Neural cell (in vitro differentiated cells): ENCODE results near the gene BHLHE23. TPM values are rescaled to one million over a fixed set of nuclear protein-coding genes. Genes with fewer than 3 reads are reported as not detected.

Source experiments
- H2AFZ ChIP-seq: fragments of 200-600, 300-800 bp; sonication (generic), shearing (Covaris generic); 2 replicates; pipeline ENCODE4 v1.6.0; 2014; ENCODE audit warnings: low read depth, mild to moderate bottlenecking, antibody characterized with exemption, low read length, moderate library complexity
- H3F3A ChIP-seq: fragments of 200-600 bp; shearing (Covaris generic); 2 replicates; pipeline ENCODE4 v1.6.1; 2016; ENCODE audit warnings: mild to moderate bottlenecking, moderate library complexity, mixed read lengths, antibody characterized with exemption, low read length; ENCODE audit not compliant: insufficient read depth, poor library complexity, severe bottlenecking
- H3K27ac ChIP-seq: fragments of 200-600, 300-800 bp; sonication (generic), shearing (Covaris generic); 2 replicates; pipeline ENCODE4 v1.5.1; 2014; ENCODE audit warnings: mild to moderate bottlenecking, low read length, moderate library complexity
- H3K27me3 ChIP-seq: fragments of 300-800, 200-600 bp; sonication (generic), shearing (Covaris generic); 2 replicates; pipeline ENCODE4 v1.6.0; 2014; ENCODE audit warnings: mild to moderate bottlenecking, low read depth, low read length, moderate library complexity; ENCODE audit not compliant: insufficient read depth
- H3K36me3 ChIP-seq: fragments of 300-800, 200-600 bp; sonication (generic), shearing (Covaris generic); 2 replicates; pipeline ENCODE4 v1.5.1; 2014; ENCODE audit warnings: mild to moderate bottlenecking, antibody characterized with exemption, low read length, moderate library complexity; ENCODE audit not compliant: insufficient read depth
- H3K4me2 ChIP-seq: fragments of 300-800, 200-600 bp; sonication (generic), shearing (Covaris generic); 2 replicates; pipeline ENCODE4 v1.6.0; 2014; ENCODE audit warnings: mild to moderate bottlenecking, low read length
- H3K4me3 ChIP-seq: fragments of 300-800, 200-600 bp; sonication (generic), shearing (Covaris generic); 2 replicates; pipeline ENCODE4 v1.5.1; 2014; ENCODE audit warnings: mild to moderate bottlenecking, low read length, moderate library complexity
- H3K79me2 ChIP-seq: fragments of 200-600 bp; shearing (Covaris generic); replicated peaks from 2 replicates; pipeline ENCODE4 v1.6.0; 2014; ENCODE audit warnings: mild to moderate bottlenecking, low read length, moderate library complexity; ENCODE audit not compliant: insufficient read depth
- H3K9ac ChIP-seq: fragments of 300-800, 200-600 bp; sonication (generic), shearing (Covaris generic); 2 replicates; pipeline ENCODE4 v1.6.1; 2016; ENCODE audit warnings: mild to moderate bottlenecking, low read length, mixed read lengths
- H3K9me2 ChIP-seq: fragments of 200-600 bp; shearing (Covaris generic); 2 replicates; pipeline ENCODE4 v1.6.1; 2016; ENCODE audit warnings: mild to moderate bottlenecking, low read length, mixed read lengths; ENCODE audit not compliant: insufficient read depth
- H3K9me3 ChIP-seq: fragments of 200-600, 300-800 bp; sonication (generic), shearing (Covaris generic); 2 replicates; pipeline ENCODE4 v1.6.1; 2016; ENCODE audit warnings: mild to moderate bottlenecking, mixed run types, low read length, moderate library complexity, mixed read lengths
- H4K20me1 ChIP-seq: fragments of 200-600 bp; shearing (Covaris generic); 2 replicates; pipeline ENCODE4 v1.6.1; 2016; ENCODE audit warnings: mild to moderate bottlenecking, mixed run types; ENCODE audit not compliant: insufficient read depth
- EP300 ChIP-seq: fragments of 450-650 bp; conservative IDR thresholded peaks from 2 replicates; pipeline ENCODE4 v1.6.1; 2014; ENCODE audit warnings: antibody characterized with exemption, mild to moderate bottlenecking, moderate library complexity; ENCODE audit not compliant: poor library complexity, severe bottlenecking
- EZH2 ChIP-seq: fragments of 200-600, 300-800 bp; shearing (Covaris generic), sonication (generic); IDR thresholded peaks from 2 replicates; pipeline ENCODE4 v1.6.1; 2014; ENCODE audit warnings: antibody characterized with exemption, low read length, borderline replicate concordance, mild to moderate bottlenecking; ENCODE audit not compliant: insufficient read depth, poor library complexity, severe bottlenecking
- MXI1 ChIP-seq: fragments of 450-650 bp; conservative IDR thresholded peaks from 2 replicates; pipeline ENCODE4 v1.6.1; 2014; ENCODE audit warnings: antibody characterized with exemption, mild to moderate bottlenecking; ENCODE audit not compliant: poor library complexity, severe bottlenecking
- POLR2AphosphoS5 ChIP-seq: IDR thresholded peaks from 2 replicates; pipeline ENCODE4 v1.6.1; 2012
- RAD21 ChIP-seq: fragments of 450-650 bp; conservative IDR thresholded peaks from 2 replicates; pipeline ENCODE4 v1.6.1; 2014; ENCODE audit warnings: antibody characterized with exemption, mild to moderate bottlenecking, moderate library complexity
- SMC3 ChIP-seq: fragments of 450-650 bp; conservative IDR thresholded peaks from 2 replicates; pipeline ENCODE4 v1.6.1; 2014; ENCODE audit warnings: antibody characterized with exemption, mild to moderate bottlenecking, moderate library complexity; ENCODE audit not compliant: poor library complexity
- TAF1 ChIP-seq: IDR thresholded peaks from 2 replicates; pipeline ENCODE4 v1.6.1; 2012; ENCODE audit warnings: low read depth
- polyA plus RNA-seq: library from polyadenylated mRNA; depleted of rRNA; stranded (reverse); fragments of >200 nt; gene quantifications from 2 replicates; pipeline ENCODE4 v1.2.3, GENCODE V29; 2014
- TF ChIP-seq, protein P1 (sequence below): IDR thresholded peaks from 2 replicates; pipeline ENCODE4 v1.6.1; 2012; ENCODE audit warnings: borderline replicate concordance
- TF ChIP-seq, protein P2 (sequence below): fragments of 450-650 bp; IDR thresholded peaks from 2 replicates; pipeline ENCODE4 v1.5.1; 2014; ENCODE audit warnings: antibody characterized with exemption, mild to moderate bottlenecking, moderate library complexity; ENCODE audit not compliant: poor library complexity, severe bottlenecking

Gene BHLHE23
- polyA plus RNA-seq, 1 donor from 2014 or later = not detected

DNA sequence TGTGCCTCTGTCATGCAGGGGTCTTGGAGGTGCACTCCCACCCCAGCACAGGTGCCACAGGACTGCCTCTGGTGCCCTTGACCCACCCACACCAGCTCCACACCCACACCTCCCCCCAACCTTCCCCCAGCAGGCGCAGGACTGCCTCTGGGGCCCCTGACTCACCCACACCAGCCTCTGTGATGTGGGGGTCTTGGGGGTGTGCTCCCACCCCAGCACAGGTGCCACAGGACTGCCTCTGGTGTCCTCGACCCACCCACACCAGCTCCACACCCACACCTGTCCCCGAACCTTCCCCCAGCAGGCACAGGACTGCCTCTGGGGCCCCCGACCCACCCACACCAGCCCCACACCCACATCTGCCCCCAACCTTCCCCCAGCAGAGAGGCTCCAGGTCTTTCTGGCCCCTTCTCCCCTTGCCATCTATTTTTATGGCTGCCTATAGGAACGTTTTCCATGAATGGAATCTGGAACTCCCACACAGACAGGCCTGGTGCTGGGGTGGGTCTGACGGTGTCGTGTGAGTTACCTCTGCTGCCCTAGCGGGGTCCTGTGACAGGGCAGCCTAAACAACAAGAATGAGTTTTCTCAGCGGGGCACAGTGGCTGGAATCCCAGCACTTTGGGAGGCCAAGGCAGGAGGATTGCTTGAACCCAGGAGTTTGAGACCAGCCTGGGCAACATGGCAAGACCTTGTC is 30.8 kb downstream of the BHLHE23 start:
- Histone ChIP-seq H3K9me2 (no peaks in the 10 kb centered on the region), H3K9ac (no peak overlapping the region), H3K79me2 (no peaks in the 10 kb centered on the region), H3K36me3 (no peaks in the 10 kb centered on the region), H3K9me3 (no peaks in the 10 kb centered on the region), H3F3A (no peaks in the 10 kb centered on the region), H3K4me2 (no peak overlapping the region), H3K27ac (no peak overlapping the region), H2AFZ (no peak overlapping the region), H3K4me3 (no peak overlapping the region), H3K27me3 (peaks cover 22% of the 10 kb centered on the region), H4K20me1 (no peaks in the 10 kb centered on the region)
- TF ChIP-seq EZH2 = no peak
- no peak for TF ChIP-seq EP300

DNA sequence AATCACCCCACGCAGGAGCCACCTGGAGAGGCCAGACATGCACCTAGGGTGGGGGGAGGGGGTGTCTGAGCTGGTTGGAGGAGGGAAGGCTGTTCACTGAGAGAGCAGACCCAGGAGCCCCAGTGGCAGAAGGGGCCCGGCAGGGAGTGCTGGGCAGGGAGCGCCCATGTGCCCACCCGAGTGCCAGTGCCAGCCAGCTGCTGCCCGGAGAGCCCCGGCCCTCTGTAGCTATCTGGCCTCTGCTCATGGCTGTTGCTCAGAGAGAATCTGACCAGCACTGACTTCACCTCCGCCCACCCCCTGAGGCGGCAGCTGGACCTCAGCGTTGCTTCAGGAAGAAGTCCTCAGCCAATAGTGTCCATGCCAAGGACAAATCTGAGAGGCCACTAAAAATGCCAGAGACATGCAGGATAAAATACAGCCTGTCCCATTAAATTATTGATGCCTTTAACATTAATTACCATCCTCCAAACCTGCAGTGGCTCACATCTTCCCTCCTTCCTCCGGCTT is 31.5 kb downstream of the BHLHE23 start:
- Histone ChIP-seq H3K79me2 (no peaks in the 10 kb centered on the region), H3K36me3 (no peaks in the 10 kb centered on the region), H2AFZ (no peak overlapping the region), H3K4me3 (no peak overlapping the region), H3K9me3 (no peaks in the 10 kb centered on the region), H3K4me2 (no peak overlapping the region), H4K20me1 (no peaks in the 10 kb centered on the region), H3K27me3 (peaks cover 22% of the 10 kb centered on the region), H3F3A (no peaks in the 10 kb centered on the region), H3K9ac (no peak overlapping the region), H3K27ac (no peak overlapping the region), H3K9me2 (no peaks in the 10 kb centered on the region)
- TF ChIP-seq EZH2 (no peak), RAD21 (no peak), EP300 (no peak), TAF1 (no peak), SMC3 (no peak), MXI1 (no peak), POLR2AphosphoS5 (no peak)
- TF ChIP-seq, protein P1, sequence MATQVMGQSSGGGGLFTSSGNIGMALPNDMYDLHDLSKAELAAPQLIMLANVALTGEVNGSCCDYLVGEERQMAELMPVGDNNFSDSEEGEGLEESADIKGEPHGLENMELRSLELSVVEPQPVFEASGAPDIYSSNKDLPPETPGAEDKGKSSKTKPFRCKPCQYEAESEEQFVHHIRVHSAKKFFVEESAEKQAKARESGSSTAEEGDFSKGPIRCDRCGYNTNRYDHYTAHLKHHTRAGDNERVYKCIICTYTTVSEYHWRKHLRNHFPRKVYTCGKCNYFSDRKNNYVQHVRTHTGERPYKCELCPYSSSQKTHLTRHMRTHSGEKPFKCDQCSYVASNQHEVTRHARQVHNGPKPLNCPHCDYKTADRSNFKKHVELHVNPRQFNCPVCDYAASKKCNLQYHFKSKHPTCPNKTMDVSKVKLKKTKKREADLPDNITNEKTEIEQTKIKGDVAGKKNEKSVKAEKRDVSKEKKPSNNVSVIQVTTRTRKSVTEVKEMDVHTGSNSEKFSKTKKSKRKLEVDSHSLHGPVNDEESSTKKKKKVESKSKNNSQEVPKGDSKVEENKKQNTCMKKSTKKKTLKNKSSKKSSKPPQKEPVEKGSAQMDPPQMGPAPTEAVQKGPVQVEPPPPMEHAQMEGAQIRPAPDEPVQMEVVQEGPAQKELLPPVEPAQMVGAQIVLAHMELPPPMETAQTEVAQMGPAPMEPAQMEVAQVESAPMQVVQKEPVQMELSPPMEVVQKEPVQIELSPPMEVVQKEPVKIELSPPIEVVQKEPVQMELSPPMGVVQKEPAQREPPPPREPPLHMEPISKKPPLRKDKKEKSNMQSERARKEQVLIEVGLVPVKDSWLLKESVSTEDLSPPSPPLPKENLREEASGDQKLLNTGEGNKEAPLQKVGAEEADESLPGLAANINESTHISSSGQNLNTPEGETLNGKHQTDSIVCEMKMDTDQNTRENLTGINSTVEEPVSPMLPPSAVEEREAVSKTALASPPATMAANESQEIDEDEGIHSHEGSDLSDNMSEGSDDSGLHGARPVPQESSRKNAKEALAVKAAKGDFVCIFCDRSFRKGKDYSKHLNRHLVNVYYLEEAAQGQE = no peak
- TF ChIP-seq, protein P2, sequence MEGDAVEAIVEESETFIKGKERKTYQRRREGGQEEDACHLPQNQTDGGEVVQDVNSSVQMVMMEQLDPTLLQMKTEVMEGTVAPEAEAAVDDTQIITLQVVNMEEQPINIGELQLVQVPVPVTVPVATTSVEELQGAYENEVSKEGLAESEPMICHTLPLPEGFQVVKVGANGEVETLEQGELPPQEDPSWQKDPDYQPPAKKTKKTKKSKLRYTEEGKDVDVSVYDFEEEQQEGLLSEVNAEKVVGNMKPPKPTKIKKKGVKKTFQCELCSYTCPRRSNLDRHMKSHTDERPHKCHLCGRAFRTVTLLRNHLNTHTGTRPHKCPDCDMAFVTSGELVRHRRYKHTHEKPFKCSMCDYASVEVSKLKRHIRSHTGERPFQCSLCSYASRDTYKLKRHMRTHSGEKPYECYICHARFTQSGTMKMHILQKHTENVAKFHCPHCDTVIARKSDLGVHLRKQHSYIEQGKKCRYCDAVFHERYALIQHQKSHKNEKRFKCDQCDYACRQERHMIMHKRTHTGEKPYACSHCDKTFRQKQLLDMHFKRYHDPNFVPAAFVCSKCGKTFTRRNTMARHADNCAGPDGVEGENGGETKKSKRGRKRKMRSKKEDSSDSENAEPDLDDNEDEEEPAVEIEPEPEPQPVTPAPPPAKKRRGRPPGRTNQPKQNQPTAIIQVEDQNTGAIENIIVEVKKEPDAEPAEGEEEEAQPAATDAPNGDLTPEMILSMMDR = no peak
